Tibial nerve (tissue), 4 donors: ENCODE results near the gene ZNF777.

Experiments
- EP300 ChIP-seq, 2 donors: sonication (generic); formaldehyde crosslinking; IDR thresholded peaks; one replicate each; pipeline ENCODE4 v1.6.1; 2017; ENCODE audit warnings: antibody characterized with exemption in 2 of 2, mild to moderate bottlenecking in 1 of 2
- POLR2A ChIP-seq, 2 donors: fragments of 450-650 bp; IDR thresholded peaks; one replicate each; pipeline ENCODE4 v1.6.1; 2017; ENCODE audit warnings: antibody characterized with exemption in 2 of 2, mild to moderate bottlenecking in 2 of 2, moderate library complexity in 2 of 2
- TF ChIP-seq, protein P1 (sequence below), 5 experiments: fragments of 200-600 bp in 3 of 5; fragments of 450-650 bp in 2 of 5; sonication (generic) in 3 of 5; IDR thresholded peaks; one replicate each; pipeline ENCODE4 v1.5.1; 2016 to 2019; ENCODE audit warnings: antibody characterized with exemption in 5 of 5, mild to moderate bottlenecking in 3 of 5, moderate library complexity in 2 of 5

DNA sequence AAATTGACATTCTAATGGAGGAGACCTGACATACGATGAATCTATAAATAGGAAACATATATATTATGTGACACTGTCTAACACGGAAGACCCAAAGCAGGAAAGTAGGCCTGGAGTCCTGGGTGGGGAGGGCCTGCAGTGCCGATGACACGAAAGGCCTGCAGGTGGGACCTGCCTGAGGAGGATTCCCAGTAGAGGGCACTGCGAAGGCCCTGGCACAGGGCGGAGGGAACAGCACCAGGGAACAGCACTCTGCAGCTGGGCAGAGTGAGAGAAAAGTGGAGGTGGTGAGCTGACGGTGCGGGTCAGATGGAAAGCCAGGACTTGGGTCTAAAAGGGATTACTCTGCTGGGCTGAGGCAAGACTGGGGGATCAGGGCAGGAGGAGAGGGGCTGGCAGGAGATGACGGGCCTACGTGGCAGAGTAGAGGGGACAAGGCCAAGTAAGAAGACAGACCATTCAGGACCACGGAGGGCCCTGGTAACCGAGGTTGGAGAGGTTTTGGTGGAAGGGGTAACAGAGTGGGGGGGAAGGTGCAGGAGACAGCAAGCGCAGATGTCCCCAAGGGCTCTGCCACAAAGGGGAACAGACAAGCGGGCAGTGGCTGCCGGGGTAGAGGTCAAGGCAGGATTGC is 28.6 kb upstream of the ZNF777 start:
- TF ChIP-seq, protein P1, sequence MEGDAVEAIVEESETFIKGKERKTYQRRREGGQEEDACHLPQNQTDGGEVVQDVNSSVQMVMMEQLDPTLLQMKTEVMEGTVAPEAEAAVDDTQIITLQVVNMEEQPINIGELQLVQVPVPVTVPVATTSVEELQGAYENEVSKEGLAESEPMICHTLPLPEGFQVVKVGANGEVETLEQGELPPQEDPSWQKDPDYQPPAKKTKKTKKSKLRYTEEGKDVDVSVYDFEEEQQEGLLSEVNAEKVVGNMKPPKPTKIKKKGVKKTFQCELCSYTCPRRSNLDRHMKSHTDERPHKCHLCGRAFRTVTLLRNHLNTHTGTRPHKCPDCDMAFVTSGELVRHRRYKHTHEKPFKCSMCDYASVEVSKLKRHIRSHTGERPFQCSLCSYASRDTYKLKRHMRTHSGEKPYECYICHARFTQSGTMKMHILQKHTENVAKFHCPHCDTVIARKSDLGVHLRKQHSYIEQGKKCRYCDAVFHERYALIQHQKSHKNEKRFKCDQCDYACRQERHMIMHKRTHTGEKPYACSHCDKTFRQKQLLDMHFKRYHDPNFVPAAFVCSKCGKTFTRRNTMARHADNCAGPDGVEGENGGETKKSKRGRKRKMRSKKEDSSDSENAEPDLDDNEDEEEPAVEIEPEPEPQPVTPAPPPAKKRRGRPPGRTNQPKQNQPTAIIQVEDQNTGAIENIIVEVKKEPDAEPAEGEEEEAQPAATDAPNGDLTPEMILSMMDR (IDR thresholded peaks at IDR 0.05): no peak
- no peak for TF ChIP-seq EP300 (IDR thresholded peaks at IDR 0.05)
- TF ChIP-seq POLR2A (IDR thresholded peaks at IDR 0.05): no peak
